GM21717 (cell line): ENCODE results near the gene B3GLCT.

Source experiments
- ATAC-seq: cut with Tn5 transposase; IDR thresholded peaks from one replicate; pipeline ENCODE4 v1.9.1; 2021; ENCODE audit warnings: mild to moderate bottlenecking, moderate library complexity; ENCODE audit not compliant: unreplicated experiment

Gene B3GLCT

GRCh38 chr13:31221057-31221456 is 21.3 kb downstream of the B3GLCT start:
- ATAC-seq: no peak

- ATAC-seq: no peak
These were observed 23.4 kb downstream of the B3GLCT start for GRCh38 chr13:31223215-31223614.

DNA sequence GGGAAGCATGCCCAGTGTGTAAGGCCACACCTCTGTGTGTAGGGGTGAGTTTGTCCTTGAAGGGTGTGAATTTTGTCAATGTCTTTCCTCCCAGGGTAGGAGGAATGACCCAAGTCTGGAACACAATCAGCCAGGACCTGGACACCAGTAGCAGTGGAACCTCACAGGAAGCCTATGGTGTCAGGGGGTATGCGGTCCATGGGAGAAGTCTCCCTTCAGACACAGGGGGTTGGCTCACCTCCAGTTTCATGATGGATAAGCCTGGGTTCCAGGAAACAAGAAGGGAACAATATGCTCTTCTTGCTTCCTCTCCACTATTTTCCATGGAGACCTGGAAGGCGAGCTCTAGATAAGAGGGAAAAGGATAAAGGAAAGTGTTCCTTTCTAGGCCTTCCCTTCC is 23.9 kb downstream of the B3GLCT start:
- no peak for ATAC-seq

GRCh38 chr13:31224174-31224669 is 24.4 kb downstream of the B3GLCT start:
- ATAC-seq: no peak

GRCh38 chr13:31224963-31225559 is 25.3 kb downstream of the B3GLCT start:
- no peak for ATAC-seq

- no peak for ATAC-seq
These were observed 26.4 kb downstream of the B3GLCT start for GRCh38 chr13:31225998-31226675.

- ATAC-seq: no peak
These were observed 27.3 kb downstream of the B3GLCT start for GRCh38 chr13:31227063-31227462.

- ATAC-seq: no peak
These were observed 28.1 kb downstream of the B3GLCT start for GRCh38 chr13:31227870-31228269.

- no peak for ATAC-seq
These were observed 35.0 kb downstream of the B3GLCT start for GRCh38 chr13:31234729-31235128.

GRCh38 chr13:31236211-31236786 is 36.5 kb downstream of the B3GLCT start:
- no peak for ATAC-seq

DNA sequence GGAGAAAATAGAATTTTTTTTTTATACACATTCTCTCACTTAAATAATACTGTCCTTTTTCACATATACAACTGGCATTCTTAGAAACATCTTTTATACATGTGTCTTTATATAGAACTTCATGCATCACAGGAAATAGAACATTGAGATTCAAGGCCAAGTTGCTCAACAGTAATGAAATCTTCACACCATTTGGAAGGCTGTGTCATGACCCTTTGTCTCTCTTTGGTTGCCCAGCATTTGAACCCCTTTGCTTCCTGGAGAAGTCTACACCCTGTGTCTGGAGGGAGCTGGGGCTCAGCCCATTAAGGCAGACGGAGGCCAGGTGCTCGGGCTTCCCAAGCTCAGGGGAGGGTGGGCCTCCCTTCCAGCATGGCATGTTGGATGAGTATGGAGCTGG is 41.1 kb downstream of the B3GLCT start:
- no peak for ATAC-seq

- ATAC-seq: no peak
These were observed 42.6 kb downstream of the B3GLCT start for GRCh38 chr13:31242367-31242766.

DNA sequence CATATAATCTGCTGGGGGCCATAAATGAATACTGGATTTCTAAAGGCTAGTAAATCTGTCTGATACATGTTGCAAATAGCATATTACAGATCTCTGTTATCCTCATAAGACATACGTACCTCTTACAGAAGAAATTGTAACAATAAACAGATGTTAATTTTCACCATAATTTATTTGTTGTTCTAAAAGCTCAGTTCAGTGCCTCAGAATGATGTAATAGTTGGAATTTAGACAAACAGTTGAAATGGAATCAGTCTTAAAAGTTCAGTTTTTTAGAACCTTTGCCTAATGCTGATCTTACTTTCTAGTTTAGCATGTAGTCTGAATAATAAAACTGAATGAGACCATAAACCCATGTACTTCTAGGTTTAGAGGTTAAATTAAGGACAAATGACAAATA is 43.1 kb downstream of the B3GLCT start:
- no peak for ATAC-seq

GRCh38 chr13:31245598-31246373 is 46.0 kb downstream of the B3GLCT start:
- ATAC-seq: no peak

DNA sequence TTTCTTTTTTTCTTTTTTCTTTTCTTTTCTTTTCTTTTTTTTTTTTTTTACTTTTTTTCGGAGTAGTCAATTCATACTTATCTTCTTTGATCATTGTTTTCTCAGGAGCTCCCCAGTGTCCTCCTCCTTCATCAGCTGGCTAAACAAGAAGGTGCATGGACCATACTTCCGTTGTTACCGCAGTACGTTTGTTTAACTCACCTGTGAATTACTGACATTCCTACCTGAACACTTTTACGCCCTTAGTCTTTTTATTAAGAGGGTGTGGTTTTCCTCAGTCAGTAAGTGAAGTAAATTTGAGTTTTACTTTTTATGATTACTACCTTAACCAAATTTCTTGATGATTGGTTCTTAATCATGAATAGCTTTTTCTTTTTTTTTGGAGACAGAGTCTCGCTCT is 47.1 kb downstream of the B3GLCT start:
- no peak for ATAC-seq

DNA sequence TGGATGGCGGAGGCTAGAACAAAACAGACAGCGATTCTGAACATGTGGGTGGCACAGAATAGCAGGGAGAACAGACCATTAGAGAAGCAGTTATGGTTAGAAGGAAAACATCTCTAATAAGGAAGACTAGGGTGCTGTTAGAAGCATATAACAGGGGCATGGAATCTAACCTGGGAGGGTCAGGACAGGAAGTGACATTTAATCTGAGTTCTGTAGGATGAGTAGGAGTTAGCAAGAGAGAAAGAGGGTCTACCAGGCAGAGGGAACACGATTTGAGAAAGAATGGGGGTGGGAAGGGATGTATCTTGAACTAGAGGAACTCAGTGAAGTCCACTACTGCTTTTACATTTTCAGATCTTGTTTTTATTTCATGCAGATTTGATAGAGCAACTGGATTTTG is 48.6 kb downstream of the B3GLCT start:
- ATAC-seq: no peak

DNA sequence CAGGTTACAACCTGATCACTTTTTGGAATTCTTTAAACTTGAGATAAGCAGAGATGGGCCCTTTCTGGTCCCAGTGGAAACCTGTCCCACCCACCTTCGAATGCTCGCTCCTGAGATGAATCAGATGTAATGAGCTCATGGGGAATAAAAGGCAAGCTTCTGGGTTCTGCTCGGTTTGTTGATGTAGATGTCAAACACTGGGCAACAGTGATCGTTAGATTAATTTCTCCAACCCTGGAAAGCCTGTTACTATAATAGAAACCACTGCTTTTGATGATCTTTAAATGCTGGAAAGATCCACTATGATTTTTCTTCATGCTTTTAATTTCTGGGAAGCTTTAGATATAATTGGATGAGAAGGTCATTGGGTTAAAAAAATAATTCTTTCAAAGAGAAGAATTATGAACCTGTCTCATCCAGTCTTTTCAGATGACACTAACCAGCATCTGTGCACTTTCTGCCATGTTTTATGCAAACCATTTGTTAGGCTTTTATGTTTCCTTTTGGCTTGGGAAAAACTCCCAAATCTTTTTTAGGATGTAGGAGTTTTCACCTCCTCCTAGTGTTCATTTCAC is 49.3 kb downstream of the B3GLCT start:
- no peak for ATAC-seq

- ATAC-seq: no peak
These were observed 50.7 kb downstream of the B3GLCT start for GRCh38 chr13:31250435-31250834.

- no peak for ATAC-seq
These were observed 61.5 kb downstream of the B3GLCT start for GRCh38 chr13:31261241-31261640.

GRCh38 chr13:31263346-31263745 is 63.6 kb downstream of the B3GLCT start:
- ATAC-seq: no peak

DNA sequence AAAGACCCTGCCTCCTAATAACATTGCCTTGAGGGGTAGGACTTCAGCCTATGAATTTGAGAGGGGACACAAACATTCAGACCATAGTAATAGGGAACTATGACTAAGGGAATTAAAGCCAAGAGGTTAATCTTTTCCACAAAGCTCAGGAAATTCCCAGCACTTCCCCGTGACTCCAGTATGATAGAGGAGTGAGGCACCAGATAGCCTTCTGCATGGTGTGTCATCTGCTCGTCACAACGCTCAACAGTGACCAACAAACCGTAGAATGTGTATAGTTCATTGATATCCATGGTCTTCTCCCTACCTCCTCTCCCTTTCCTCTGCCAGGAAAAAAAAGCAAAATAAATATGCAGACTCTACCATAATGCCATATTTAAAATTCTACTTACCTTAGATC is 64.4 kb downstream of the B3GLCT start:
- ATAC-seq: no peak
